ENCODE results near the gene COPS3. TPM values are rescaled to one million over a fixed set of nuclear protein-coding genes. Genes with fewer than 3 reads are reported as not detected.

COPS3 gene
- total RNA-seq, 1 experiment from 2014 or later, result 73.6 TPM

- TF ChIP-seq SIN3A (IDR thresholded peaks at IDR 0.05; ENCODE audit: borderline replicate concordance, insufficient read depth, low read depth, low read length), result no peak
- intact Hi-C loops (cut with micrococcal nuclease; ENCODE audit: unreplicated experiment) (no loop called here), in situ Hi-C loops (cut with HindIII; ENCODE audit: low pct_unique_long_range_greater_than_20kb, low sequenced_read_pairs) (no loop called here)
- ATAC-seq (no peak), DNase-seq (ENCODE audit: low read depth, low spot score) (no peak)
- POLR2A ChIA-PET, result no interaction called here
- CTCF ChIA-PET, result no interaction called here
- Histone ChIP-seq H3K9me3 (ENCODE audit: control insufficient read depth, insufficient read depth, low read depth, low read length) (no peaks in the 10 kb centered on the region), H3K4me3 (ENCODE audit: low read depth in 2 of 2, low read length in 2 of 2) (no peak overlapping the region), H3K4me1 (ENCODE audit: control insufficient read depth, insufficient read depth, low read length) (peaks cover 3% of the 10 kb centered on the region; the same call in 1 of the 2 replicates), H3K27me3 (ENCODE audit: control insufficient read depth, insufficient read depth, low read length) (no peaks in the 10 kb centered on the region), H3K27ac (ENCODE audit: low read length) (no peak overlapping the region), H3K36me3 (ENCODE audit: control insufficient read depth, insufficient read depth, low read length) (no peaks in the 10 kb centered on the region)
- no TSS peak for BruUV-seq (replicated peaks)
These were observed 80.7 kb downstream of the COPS3 start for GRCh38 chr17:17200311-17200710.

GRCh38 chr17:17198281-17198680, 82.8 kb downstream of the COPS3 start:
- intact Hi-C loops (cut with micrococcal nuclease; ENCODE audit: unreplicated experiment), result loop anchor here (10.0 kb wide), 1 partner anchor 203 kb away; no protein-coding TSS in a partner anchor
- TF ChIP-seq CTCF (IDR thresholded peaks at IDR 0.05) (no peak), POLR2AphosphoS5 (IDR thresholded peaks at IDR 0.05; ENCODE audit: low read depth, low read length) (no peak), TCF7L2 (IDR thresholded peaks at IDR 0.05; ENCODE audit: low read depth, low read length) (no peak), REST (IDR thresholded peaks at IDR 0.05; ENCODE audit: insufficient read depth in 1 of 2, low read depth in 2 of 2, low read length in 1 of 2) (no peak), SIN3A (IDR thresholded peaks at IDR 0.05; ENCODE audit: borderline replicate concordance, insufficient read depth, low read depth, low read length) (no peak)
- no TSS peak for BruUV-seq (replicated peaks)
- POLR2A ChIA-PET, result interaction anchor here (0.6 kb wide), 1 partner anchor 609 kb away, joined by 6 read pairs; no protein-coding TSS in a partner anchor
- no peak for DNase-seq (ENCODE audit: low read depth, low spot score)
- H3K27me3 ChIP-seq (ENCODE audit: control insufficient read depth, insufficient read depth, low read length), result no peaks in the 10 kb centered on the region
- H3K9me3 ChIP-seq (ENCODE audit: control insufficient read depth, insufficient read depth, low read depth, low read length), result no peaks in the 10 kb centered on the region
- in situ Hi-C loops (cut with HindIII; ENCODE audit: low pct_unique_long_range_greater_than_20kb, low sequenced_read_pairs), result no loop called here
- peak; percentile 50; the same call in 1 of the 2 replicates for ATAC-seq
- CTCF ChIA-PET, result no interaction called here
- no peak overlapping the region for H3K4me3 ChIP-seq (ENCODE audit: low read depth in 2 of 2, low read length in 2 of 2)
- H3K27ac ChIP-seq (ENCODE audit: low read length), result no peak overlapping the region
- H3K4me1 ChIP-seq (ENCODE audit: control insufficient read depth, insufficient read depth, low read length), result no peaks in the 10 kb centered on the region
- no peaks in the 10 kb centered on the region for H3K36me3 ChIP-seq (ENCODE audit: control insufficient read depth, insufficient read depth, low read length)

GRCh38 chr17:17196776-17197175, 84.3 kb downstream of the COPS3 start:
- H3K9me3 ChIP-seq (ENCODE audit: control insufficient read depth, insufficient read depth, low read depth, low read length), result no peaks in the 10 kb centered on the region
- H3K27me3 ChIP-seq (ENCODE audit: control insufficient read depth, insufficient read depth, low read length), result no peaks in the 10 kb centered on the region
- ChIA-PET POLR2A (no interaction called here), CTCF (no interaction called here)
- H3K4me1 ChIP-seq (ENCODE audit: control insufficient read depth, insufficient read depth, low read length), result no peaks in the 10 kb centered on the region
- TF ChIP-seq REST (IDR thresholded peaks at IDR 0.05; ENCODE audit: insufficient read depth in 1 of 2, low read depth in 2 of 2, low read length in 1 of 2) (no peak), POLR2AphosphoS5 (IDR thresholded peaks at IDR 0.05; ENCODE audit: low read depth, low read length) (no peak), CTCF (IDR thresholded peaks at IDR 0.05) (no peak), TCF7L2 (IDR thresholded peaks at IDR 0.05; ENCODE audit: low read depth, low read length) (no peak), SIN3A (IDR thresholded peaks at IDR 0.05; ENCODE audit: borderline replicate concordance, insufficient read depth, low read depth, low read length) (no peak)
- ATAC-seq, result no peak
- no peak overlapping the region for H3K27ac ChIP-seq (ENCODE audit: low read length)
- DNase-seq (ENCODE audit: low read depth, low spot score), result no peak
- no peaks in the 10 kb centered on the region for H3K36me3 ChIP-seq (ENCODE audit: control insufficient read depth, insufficient read depth, low read length)
- intact Hi-C loops (cut with micrococcal nuclease; ENCODE audit: unreplicated experiment) (loop anchor here (10.0 kb wide), 1 partner anchor 202 kb away; no protein-coding TSS in a partner anchor), in situ Hi-C loops (cut with HindIII; ENCODE audit: low pct_unique_long_range_greater_than_20kb, low sequenced_read_pairs) (no loop called here)
- no TSS peak for BruUV-seq (replicated peaks)
- no peak overlapping the region for H3K4me3 ChIP-seq (ENCODE audit: low read depth in 2 of 2, low read length in 2 of 2)

All from Panc1 (cell line).